Aorta (tissue), 5 donors: ENCODE results near the gene STOX1. TPM values are rescaled to one million over a fixed set of nuclear protein-coding genes. Genes with fewer than 3 reads are reported as not detected.
"Not testable (repeated sequence)": the region's sequence is repeated elsewhere in the genome, so short reads cannot be mapped to it uniquely, and the experiment has no call there.

Experiments used
- ATAC-seq: fragments of 200-7000 bp; cut with Tn5 transposase; one replicate; pipeline ENCODE4 v1.9.1; 2022; ENCODE audit warnings: moderate library complexity; ENCODE audit not compliant: low FRiP score
- DNase-seq, 2 donors: peaks; one replicate each; pipeline ENCODE4 v3.0.0-alpha.2; 2020
- H3K27ac ChIP-seq, 2 donors: one replicate each; pipeline ENCODE4 v1.5.1; 2013; ENCODE audit warnings: low read length in 2 of 2, mild to moderate bottlenecking in 2 of 2, moderate library complexity in 2 of 2, control low read depth in 1 of 2, inconsistent platforms in 1 of 2, low read depth in 1 of 2
- H3K27me3 ChIP-seq, 2 donors: one replicate each; pipeline ENCODE4 v1.6.1; 2013; ENCODE audit warnings: control low read depth in 1 of 2, low read length in 1 of 2, mild to moderate bottlenecking in 1 of 2, moderate library complexity in 1 of 2; ENCODE audit not compliant: insufficient read depth in 2 of 2, control insufficient read depth in 1 of 2
- H3K36me3 ChIP-seq, 2 donors: one replicate each; pipeline ENCODE4 v1.6.1; 2013; ENCODE audit warnings: control low read depth in 1 of 2, low read length in 1 of 2, mild to moderate bottlenecking in 1 of 2; ENCODE audit not compliant: insufficient read depth in 2 of 2, control insufficient read depth in 1 of 2
- H3K4me1 ChIP-seq, 2 donors: one replicate each; pipeline ENCODE4 v1.6.1; 2013; ENCODE audit warnings: low read length in 2 of 2, control low read depth in 1 of 2, mild to moderate bottlenecking in 1 of 2, moderate library complexity in 1 of 2; ENCODE audit not compliant: insufficient read depth in 2 of 2, control insufficient read depth in 1 of 2
- H3K4me3 ChIP-seq, 2 donors: one replicate each; pipeline ENCODE4 v1.5.1; 2013; ENCODE audit warnings: low read length in 2 of 2, control low read depth in 1 of 2, mild to moderate bottlenecking in 1 of 2
- H3K9me3 ChIP-seq: one replicate; pipeline ENCODE4 v1.6.1; 2013; ENCODE audit warnings: mild to moderate bottlenecking, low read length; ENCODE audit not compliant: control insufficient read depth
- WGBS, 2 donors: extraction: QIAGEN DNeasy Blood & Tissue Kit; methylation state at CpG; one replicate each; pipeline ENCODE4 v1.1.7; 2013; 5-methylcytosine and 5-hydroxymethylcytosine counted together
- intact Hi-C, 2 donors: fragments of 100-400 bp; cut with DNase I; formaldehyde crosslinking; loops; one replicate each; pipeline versions ENCODE4 v1.14.2 to v1.15.0; 2022
- polyA plus RNA-seq, 2 donors: library from polyadenylated mRNA; stranded (reverse); fragments of 200-250 nt; gene quantifications; one replicate each; pipeline ENCODE4 v1.2.3, GENCODE V29; 2013
- total RNA-seq, 2 donors: library from RNA; stranded (reverse); fragmentation: NEBNext Ultra II Directional; extraction: Animal tissue kit (Norgen Biotek cat#: 25700); gene quantifications; one replicate each; pipeline ENCODE4 v1.2.1, GENCODE V29; 2021
- donor health status: healthy with polysubstance abuse.
- donor health status: Bipolar disorder and iron deficiency.
- donor health status: DM: no; HTN: no; CAD: no.
- donor health status: DM: no; HTN: no; CAD: no.
- donor health status: DM: yes; HTN: yes; CAD: no.

STOX1 gene
- total and polyA plus RNA-seq, 4 donors = 0.27 to 0.39 TPM; not detected in 2

DNA sequence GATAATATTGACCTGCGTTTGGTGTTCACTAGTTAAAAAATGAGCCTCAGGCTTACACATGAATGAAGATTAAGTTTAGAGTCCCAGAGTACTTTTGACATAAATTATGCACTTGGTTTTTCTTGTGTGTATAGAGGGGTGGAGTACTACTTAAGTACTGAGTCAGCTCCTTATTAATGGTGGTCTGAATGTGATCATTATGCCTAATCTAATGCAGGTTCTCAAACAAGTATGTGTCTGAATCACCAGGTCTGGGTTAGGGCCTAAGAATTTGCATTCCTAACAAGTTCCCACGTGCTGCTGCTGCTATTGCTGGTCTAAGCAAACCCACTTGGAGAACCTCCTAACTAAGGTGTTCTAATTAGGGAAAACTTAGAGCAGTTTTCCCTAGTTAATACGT is 30.7 kb upstream of the STOX1 start:
- H3K9me3 ChIP-seq = no peaks in the 10 kb centered on the region
- no peak overlapping the region for H3K4me3 ChIP-seq
- WGBS, 2 donors = 74 to 77% methylated on average over 3 of the region's 3 CpGs
- H3K27me3 ChIP-seq = no peaks in the 10 kb centered on the region
- ATAC-seq = no peak
- peaks cover 2 to 3% of the 10 kb centered on the region in 2 donors for H3K36me3 ChIP-seq
- no peak for DNase-seq
- intact Hi-C loops = no loop called here
- H3K4me1 ChIP-seq = no peaks in the 10 kb centered on the region
- H3K27ac ChIP-seq = no peak overlapping the region

DNA sequence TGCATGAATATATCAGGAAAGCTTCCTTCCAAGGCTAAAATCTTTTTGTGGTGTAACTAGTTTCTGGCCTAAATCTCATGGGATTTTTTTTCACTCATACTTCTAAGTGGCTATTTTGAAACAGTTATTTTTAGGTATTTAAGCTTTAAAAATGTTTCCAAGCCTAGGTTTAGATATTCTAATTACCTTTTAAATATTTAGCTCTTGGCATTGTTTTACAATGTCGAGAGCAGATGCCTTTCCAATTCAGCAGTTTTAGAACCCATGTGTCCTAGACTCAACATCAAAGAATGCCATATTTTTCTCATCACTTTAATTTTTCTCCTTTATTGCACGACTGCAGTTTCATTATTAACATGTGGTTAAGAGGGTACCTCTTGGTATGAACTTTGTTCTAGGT is 27.1 kb upstream of the STOX1 start:
- no peak overlapping the region for H3K4me3 ChIP-seq
- H3K36me3 ChIP-seq = peaks cover 2 to 3% of the 10 kb centered on the region in 2 donors
- no peak overlapping the region for H3K27ac ChIP-seq
- ATAC-seq (no peak), DNase-seq (no peak)
- H3K4me1 ChIP-seq = no peaks in the 10 kb centered on the region
- H3K9me3 ChIP-seq = no peaks in the 10 kb centered on the region
- 5 to 8% methylated on average over 2 of the region's 2 CpGs for WGBS, 2 donors
- intact Hi-C loops = no loop called here
- H3K27me3 ChIP-seq = no peaks in the 10 kb centered on the region

DNA sequence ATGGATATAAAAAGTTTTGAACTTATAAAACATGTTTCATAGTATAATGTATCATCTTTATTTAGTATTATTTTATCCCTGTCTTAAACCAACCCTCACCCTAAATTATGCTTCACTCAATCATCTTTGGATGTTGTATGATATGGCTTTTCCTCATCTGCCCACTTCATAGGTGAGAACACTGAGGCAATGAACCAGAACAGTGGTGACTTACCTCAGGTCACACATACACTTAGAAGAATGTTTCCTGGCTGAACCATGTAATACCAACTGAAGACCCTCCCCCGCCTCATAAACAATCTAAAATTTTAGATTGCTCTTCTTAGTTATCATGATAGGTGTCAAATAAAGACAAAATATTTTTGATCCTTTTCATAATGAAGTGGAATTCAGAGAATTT is 22.6 kb upstream of the STOX1 start:
- H3K27me3 ChIP-seq = no peaks in the 10 kb centered on the region
- no peaks in the 10 kb centered on the region for H3K4me1 ChIP-seq
- ATAC-seq (no peak), DNase-seq (no peak)
- H3K9me3 ChIP-seq = no peaks in the 10 kb centered on the region
- H3K36me3 ChIP-seq = no peaks in the 10 kb centered on the region
- intact Hi-C loops = no loop called here
- H3K27ac ChIP-seq = no peak overlapping the region
- 97 to 100% methylated on average over 1 of the region's 1 CpG for WGBS, 2 donors
- H3K4me3 ChIP-seq = no peak overlapping the region

DNA sequence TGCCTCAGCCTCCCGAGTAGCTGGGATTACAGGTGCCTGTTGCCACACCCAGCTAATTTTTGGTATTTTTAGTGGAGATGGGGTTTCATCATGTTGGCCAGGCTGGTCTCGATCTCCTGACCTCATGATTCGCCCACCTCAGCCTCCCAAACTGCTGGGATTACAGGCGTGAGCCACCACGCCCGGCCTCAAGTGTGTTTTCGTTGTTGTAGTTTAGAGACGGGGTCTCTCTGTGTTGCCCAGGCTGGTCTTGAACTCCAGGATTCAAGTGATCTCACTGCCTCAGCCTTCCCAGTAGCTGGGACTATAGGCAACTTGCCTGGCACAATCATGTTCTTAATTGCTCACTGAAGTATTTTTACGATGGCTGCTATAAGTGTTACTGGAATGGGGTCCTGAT is 16.5 kb upstream of the STOX1 start:
- 95% methylated on average over 9 of the region's 9 CpGs for WGBS, 2 donors
- H3K9me3 ChIP-seq, H3K36me3 ChIP-seq, H3K27ac ChIP-seq, H3K4me1 ChIP-seq, DNase-seq, ATAC-seq, H3K27me3 ChIP-seq, intact Hi-C loops, H3K4me3 ChIP-seq: not testable (repeated sequence)

DNA sequence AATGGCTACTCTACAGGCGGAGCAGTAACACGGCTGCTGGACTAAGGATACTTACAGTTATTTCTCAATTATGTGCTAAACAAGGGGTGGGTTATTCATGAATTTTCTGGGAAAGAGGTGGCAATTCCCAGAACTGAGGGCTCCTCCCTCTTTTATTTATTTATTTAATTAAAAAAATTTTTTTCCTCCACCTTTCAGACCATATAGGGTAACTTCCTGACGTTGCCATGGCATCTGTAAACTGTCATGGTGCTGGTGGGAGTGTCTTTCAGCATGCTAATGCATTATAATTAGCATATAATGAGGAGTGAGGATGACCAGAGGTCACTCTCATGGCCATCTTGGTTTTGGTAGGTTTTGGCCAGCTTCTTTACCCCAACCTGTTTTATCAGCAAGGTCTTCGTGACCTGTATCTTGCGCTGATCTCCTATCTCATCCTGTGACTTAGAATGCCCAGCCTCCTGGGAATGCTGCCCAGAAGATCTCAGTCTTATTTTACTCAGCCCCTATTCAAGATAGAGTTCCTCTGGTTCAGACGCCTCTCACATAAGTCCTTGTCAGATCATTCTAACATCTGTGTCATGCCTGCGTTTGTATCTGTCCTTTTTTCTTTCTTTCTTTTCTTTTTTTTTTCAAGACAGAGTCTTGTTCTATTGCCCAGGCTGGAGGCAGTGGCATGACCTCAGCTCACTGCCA is 15.9 kb upstream of the STOX1 start:
- 82% methylated on average over 7 of the region's 7 CpGs for WGBS, 2 donors

DNA sequence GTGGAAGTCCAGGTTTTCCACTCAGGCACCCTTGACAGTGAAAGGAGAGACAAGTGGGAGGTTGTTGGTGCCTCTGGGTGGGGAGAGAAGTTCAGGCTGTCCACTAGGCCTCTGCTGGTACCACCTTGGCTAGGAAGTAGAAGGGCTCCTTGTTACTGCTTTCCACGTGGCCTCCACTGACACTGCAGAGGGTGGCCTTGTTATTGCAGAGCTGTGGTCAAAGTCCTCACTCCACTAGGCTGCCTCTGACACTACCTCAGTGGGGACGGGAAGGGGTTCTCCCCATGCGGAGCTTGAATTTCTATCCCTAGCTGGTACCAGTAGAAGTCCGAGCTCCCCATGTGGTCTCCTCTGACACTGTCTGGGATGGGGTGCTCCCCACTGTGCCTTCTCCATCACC is 14.9 kb upstream of the STOX1 start:
- no peaks in the 10 kb centered on the region for H3K27me3 ChIP-seq
- no peaks in the 10 kb centered on the region for H3K36me3 ChIP-seq
- no peaks in the 10 kb centered on the region for H3K9me3 ChIP-seq
- 84 to 96% methylated on average over 4 of the region's 4 CpGs for WGBS, 2 donors
- intact Hi-C loops = no loop called here
- no peaks in the 10 kb centered on the region for H3K4me1 ChIP-seq
- DNase-seq = no peak
- no peak overlapping the region for H3K27ac ChIP-seq
- no peak overlapping the region for H3K4me3 ChIP-seq
- no peak for ATAC-seq

More for the DNA sequence above, 15.9 kb upstream of the STOX1 start:
- H3K4me1 ChIP-seq = no peaks in the 10 kb centered on the region
- DNase-seq = no peak
- no peak overlapping the region for H3K4me3 ChIP-seq
- no peaks in the 10 kb centered on the region for H3K9me3 ChIP-seq
- H3K36me3 ChIP-seq = no peaks in the 10 kb centered on the region
- no peak overlapping the region for H3K27ac ChIP-seq
- no peaks in the 10 kb centered on the region for H3K27me3 ChIP-seq
- intact Hi-C loops = no loop called here
- ATAC-seq = no peak

DNA sequence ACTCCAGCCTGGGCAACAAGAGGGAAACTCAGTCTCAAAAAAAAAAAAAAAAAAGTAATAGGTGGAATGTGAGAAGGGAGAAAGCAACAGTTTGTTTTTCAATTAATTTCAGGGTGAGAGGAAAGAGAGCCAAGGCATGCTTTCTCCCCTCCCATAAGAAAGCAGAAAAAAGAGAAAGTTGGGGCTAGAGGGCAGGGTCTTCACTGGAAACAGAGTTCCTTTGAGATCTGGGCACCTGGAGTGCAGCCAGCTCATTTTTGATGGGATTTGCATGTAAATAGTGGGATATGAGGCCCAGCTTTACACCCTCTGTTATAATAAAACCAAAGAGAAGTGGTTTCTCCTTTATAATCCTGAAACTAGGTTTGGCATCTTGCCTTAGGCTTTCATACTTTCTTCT is 13.8 kb upstream of the STOX1 start:
- no peak for ATAC-seq
- Histone ChIP-seq H3K27ac (no peak overlapping the region), H3K36me3 (no peaks in the 10 kb centered on the region), H3K27me3 (no peaks in the 10 kb centered on the region), H3K4me3 (no peak overlapping the region), H3K9me3 (no peaks in the 10 kb centered on the region), H3K4me1 (no peaks in the 10 kb centered on the region)
- DNase-seq = no peak
- intact Hi-C loops = no loop called here

DNA sequence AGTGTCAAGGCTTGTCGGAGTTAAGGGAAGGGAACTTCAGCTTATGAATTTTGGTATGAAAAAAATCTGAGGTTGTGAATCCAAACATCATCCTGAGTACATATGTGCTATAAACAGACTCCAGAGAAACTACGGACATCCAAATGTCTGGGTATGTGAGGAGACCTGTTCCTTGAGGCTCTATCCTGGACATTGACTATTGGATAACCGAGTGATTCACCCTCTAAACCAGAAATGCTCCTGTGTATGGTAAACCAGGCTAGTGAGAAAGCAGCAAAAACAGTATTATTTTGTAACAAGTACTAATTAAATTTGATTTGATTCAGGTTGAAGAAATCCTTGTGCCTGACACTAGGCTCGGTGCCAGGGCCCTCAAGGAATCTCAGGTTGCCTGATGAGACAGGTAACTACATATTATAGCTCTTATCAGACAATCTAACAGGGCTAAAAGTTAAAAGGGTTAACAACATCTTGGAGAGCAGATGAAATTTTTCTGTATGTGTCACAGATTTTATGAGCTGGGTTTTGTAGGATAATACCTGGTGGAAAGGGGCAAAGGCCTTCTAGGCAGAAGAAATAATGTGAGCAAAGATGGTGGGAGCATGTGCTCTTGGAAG is 10.4 kb upstream of the STOX1 start:
- intact Hi-C loops = no loop called here
- Histone ChIP-seq H3K4me3 (no peak overlapping the region), H3K9me3 (no peaks in the 10 kb centered on the region), H3K4me1 (no peaks in the 10 kb centered on the region), H3K27me3 (no peaks in the 10 kb centered on the region), H3K36me3 (no peaks in the 10 kb centered on the region), H3K27ac (no peak overlapping the region)
- DNase-seq (no peak), ATAC-seq (no peak)
- 66 to 68% methylated on average over 4 of the region's 4 CpGs for WGBS, 2 donors

DNA sequence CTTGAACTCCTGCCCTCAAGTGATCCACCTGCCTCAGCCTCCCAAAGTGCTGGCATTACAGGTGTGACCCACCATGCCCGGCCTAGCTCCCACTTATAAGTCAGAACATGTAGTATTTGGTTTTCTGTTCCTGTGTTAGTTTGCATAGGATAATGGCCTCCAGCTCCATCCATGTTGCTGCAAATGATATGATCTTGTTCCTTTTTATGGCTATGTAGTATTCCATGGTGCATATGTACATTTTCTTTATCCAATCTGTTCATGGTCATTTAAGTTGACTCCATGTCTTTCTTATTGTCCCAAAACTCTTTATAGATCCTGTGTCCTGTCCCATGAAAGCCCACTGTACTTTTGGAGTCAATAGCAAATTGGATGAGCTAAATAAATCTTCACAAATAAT is 7.0 kb upstream of the STOX1 start:
- ATAC-seq, H3K27ac ChIP-seq, H3K9me3 ChIP-seq, H3K36me3 ChIP-seq, DNase-seq, H3K4me1 ChIP-seq, H3K4me3 ChIP-seq, intact Hi-C loops, H3K27me3 ChIP-seq: not testable (repeated sequence)
- WGBS, 2 donors = 90 to 95% methylated on average over 1 of the region's 1 CpG
